SIG-M5 (cell line): ENCODE data around the gene AMOT.

Experiments used
- DNase-seq: peaks from one replicate; lab custom pipeline; 2025; lab: John Stamatoyannopoulos, UW

The AMOT gene

GRCh38 chrX:112738347-112739033 is 102.1 kb downstream of the AMOT start:
- DNase-seq, result no peak

- no peak for DNase-seq
These were observed 104.3 kb downstream of the AMOT start for GRCh38 chrX:112736310-112736709.

GRCh38 chrX:112735147-112735546 is 105.5 kb downstream of the AMOT start:
- no peak for DNase-seq

GRCh38 chrX:112734290-112734689 is 106.3 kb downstream of the AMOT start:
- no peak for DNase-seq

- DNase-seq, result no peak
These were observed 108.8 kb downstream of the AMOT start for GRCh38 chrX:112731793-112732192.
